Suppressor macrophage (primary cell): Measurements from ENCODE around the gene ALK.

ENCODE experiments used
- DNase-seq, 4 experiments: peaks; one replicate each; pipeline ENCODE4 v3.0.0-alpha.2; 2020 to 2022

The ALK gene

DNA sequence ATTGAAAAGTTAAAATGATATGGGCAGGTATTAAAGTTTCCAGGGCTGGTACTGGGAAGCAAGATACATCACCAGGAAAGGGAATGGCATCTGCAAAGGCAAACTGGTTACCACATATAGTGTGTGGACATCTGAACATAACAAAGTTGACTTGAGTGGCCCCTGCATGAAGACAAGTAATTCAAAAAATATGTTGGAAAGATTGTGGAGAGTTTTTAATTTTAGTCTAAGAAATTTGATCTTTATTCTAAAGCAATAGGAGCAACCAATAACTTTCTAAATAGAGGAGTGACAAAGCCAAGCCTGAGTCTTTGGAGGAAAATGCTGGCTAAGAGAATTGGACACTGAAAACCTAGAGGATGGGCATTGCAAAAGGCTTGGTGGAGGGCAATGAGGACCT, 278.2 kb downstream of the ALK start:
- no peak for DNase-seq

DNA sequence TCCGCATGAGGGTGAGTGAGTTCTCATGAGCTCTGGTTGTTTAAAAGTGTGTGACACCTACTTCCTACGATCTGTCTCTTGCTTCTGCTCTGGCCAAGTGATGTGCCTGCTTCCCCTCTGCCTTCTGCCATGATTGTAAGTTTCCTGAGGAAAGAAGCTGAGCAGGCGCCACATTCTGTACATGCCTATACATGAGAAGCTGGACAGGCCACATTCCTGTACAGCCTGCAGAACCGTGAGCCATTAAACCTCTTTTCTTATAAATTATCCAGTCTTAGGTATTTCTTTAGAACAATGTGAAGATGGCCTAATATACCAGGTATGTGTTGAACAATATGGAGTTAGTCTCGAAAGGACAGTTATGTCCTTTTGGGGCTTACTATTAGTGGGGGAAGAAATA, 281.0 kb downstream of the ALK start:
- no peak for DNase-seq

GRCh38 chr2:29638641-29639040, 282.7 kb downstream of the ALK start:
- no peak for DNase-seq

- no peak for DNase-seq
Measured at GRCh38 chr2:29634916-29635315, 286.5 kb downstream of the ALK start.

- no peak for DNase-seq
Measured at GRCh38 chr2:29632018-29632417, 289.4 kb downstream of the ALK start.

DNA sequence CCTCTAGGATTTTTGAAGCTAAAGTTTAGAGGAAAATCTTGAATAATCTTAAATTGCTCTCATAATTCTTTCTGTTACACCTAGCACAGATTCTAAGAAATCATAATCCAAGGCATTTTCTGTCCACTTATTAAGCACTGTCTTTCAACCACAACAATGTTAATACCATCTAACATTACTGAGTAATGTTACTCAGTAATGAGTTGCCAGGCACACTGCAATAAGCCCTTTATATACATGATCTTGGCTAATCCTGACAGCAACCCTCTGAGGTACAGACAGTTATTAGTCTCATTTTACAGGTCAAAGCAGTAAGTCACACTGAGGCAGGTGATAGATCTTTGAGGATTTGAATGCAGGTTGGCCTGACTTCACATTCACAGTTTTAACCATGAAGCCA, 291.9 kb downstream of the ALK start:
- DNase-seq: no peak

- no peak for DNase-seq
Measured at GRCh38 chr2:29628862-29629261, 292.5 kb downstream of the ALK start.

DNA sequence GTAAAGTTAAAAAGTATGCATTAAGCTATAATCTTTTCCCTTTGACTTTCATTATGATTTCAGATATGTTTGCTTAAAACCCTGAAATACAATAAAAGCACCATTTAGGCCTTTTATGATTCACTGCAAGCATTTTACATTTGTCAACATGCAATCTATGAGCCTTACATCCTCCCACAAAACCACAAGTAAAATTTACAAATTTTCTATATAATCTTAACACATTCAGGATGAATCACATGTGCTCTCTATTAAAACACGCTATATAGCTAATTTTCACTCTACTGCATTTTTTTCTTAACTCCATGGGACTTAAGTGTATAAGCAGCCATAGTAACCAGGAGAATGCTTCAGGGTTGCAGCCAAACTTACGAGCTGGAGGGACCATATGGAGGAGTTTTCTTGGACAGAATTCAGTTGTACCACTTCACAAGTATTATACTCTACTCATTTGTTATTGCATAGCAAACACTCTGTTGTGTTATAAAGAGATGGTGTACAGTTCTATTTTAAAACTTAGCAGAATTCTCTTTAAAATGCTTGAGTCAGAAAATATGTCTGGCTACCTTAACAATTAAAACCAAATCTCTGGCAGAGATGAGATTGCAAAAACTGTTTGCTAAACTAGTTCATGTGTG, 293.2 kb downstream of the ALK start:
- no peak for DNase-seq

- no peak for DNase-seq
Measured at GRCh38 chr2:29627279-29627711, 294.1 kb downstream of the ALK start.

DNA sequence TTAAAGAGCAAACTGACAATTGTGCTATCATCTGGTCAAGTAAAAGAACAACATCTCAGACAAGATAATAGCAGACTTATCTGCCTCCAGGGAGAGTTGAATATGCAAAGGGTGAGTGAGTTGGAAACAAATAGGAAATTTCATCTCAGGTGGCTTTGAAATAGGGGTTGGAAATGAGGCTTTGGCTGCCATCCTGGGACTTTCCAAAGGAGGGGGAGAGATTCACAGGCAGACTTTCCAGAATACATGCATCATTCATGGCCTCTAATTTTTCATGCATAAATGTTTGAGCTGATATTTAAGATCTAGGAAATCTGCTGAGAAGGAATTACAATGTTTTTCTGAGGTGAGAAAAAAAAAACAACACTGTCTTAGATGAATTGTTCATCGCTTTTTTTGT, 300.5 kb downstream of the ALK start:
- DNase-seq: no peak

DNA sequence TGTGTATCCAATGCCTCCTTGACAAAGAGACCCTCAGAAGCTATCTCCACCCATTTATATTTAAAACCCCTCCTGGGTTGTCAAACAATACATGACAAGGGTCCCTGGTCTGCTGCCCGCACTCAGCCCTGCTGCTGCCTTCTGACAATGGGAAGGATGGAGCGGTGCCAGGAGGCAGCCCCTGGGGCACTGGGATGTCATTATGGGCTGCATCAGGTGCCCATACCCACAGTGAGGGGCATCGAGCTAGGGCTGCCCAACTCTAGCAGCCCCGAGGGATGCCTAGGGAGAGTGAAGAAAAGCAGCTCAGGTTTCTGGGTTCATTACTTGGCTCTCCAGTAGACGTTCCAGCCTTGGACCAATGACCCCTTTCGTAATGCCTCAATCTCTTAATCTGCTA, 301.7 kb downstream of the ALK start:
- DNase-seq: no peak

- no peak for DNase-seq
Measured at GRCh38 chr2:29618024-29618423, 303.4 kb downstream of the ALK start.

DNA sequence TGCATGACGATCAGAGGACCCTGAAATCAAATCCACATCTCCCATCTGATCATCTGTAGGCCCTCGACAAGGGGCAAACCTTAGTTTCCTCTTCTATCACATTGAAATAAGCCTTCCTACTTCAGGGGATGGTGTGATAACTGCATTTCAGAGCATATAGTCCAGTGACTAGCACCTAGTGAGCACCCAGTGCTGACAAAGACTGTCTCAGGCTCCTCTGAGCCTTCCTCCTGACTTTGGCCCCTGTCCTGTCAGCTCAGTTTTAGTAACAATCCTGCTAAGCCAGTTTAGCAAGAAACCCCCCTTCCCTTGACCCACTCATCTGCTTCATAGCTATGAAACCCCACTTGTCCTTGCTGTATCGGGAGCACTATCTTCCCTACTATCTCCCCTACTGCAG, 304.0 kb downstream of the ALK start:
- no peak for DNase-seq

DNA sequence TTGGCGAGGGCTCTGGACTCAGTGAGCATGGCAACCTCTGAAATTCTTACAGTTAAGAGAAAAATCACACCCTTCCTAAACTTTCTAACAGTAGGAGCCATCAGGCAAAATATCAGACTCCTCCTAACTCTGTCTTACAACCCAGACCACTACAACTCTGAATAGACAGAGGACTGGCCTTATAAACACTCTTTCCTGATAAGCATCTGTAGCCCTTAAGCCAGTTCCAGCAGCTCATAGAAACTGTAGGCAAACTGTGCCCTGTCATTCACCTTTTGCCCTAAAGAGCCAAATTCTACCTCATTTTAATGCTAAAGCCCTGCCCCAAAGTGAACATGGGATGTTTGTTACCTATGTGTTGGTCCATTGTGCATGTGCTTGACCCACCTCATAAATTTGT, 304.8 kb downstream of the ALK start:
- no peak for DNase-seq

GRCh38 chr2:29615841-29616240, 305.5 kb downstream of the ALK start:
- no peak for DNase-seq

DNA sequence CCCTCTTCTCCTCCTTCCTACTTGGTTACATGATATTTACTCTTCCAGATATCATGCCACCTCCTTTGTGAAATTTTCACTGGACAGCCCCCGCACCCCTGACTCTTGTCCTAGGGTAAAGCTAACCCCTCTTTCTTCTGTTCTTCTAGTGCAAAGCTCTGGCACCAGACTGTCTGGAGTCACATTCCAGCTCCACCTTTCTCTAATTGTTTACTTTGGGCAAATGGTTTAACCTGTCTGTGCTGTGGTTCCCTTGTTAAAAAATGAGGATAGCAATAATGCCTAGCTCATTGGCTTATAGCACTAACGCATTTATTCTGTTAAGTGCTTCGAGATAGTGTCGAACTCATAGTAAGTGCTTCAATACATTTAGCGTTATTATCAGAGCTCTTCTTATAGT, 306.2 kb downstream of the ALK start:
- no peak for DNase-seq

DNA sequence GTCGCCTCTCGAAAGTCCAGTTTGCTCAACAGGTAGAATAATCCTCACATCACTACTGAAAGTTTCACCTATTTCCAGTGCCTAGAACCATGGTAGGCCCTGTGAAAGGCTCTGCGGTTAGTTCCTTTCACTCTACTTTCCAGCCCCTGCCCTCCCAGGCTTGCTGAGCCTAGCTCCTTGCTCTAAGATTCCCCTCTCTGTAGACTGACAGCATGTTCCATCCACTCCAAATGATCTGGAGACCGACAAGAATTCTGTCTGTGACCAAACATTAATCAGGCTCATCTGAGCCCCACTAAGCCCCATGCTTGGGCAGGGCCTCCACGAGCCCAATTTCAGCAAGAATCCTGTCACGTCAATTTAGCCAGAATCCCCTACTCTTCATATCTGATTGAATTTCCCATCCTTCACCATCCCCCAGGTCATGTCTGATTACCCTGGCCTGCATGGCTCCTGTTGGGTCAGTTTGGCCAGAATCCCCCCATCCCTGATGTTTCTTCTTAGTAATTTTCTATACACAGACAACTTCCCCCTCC, 307.0 kb downstream of the ALK start:
- DNase-seq: no peak

DNA sequence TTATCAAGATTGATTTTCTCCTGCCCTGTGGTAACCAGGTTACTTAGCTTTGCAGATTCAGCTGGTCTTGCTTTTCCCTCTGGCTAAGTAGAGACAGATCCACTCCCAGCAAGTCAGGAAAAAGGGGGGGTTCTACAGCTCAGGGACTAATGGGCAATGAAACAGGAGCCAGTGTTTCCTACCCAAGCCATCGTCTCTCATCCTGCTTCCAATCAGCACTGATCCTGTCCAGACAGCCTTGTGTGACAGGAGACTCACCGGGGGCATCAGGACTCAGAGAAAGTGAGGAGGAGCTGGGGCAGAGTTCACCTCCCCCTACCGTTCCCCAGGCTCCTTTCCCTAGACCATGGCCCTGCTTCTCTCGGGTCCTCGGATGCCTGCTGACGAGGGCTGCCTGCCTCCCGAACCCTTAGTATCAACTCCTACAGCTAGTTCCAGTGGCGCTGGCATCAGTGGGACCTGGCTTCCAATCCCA, 307.6 kb downstream of the ALK start:
- no peak for DNase-seq

GRCh38 chr2:29613067-29613466, 308.3 kb downstream of the ALK start:
- DNase-seq: no peak

- no peak for DNase-seq
Measured at GRCh38 chr2:29612568-29612967, 308.8 kb downstream of the ALK start.

DNA sequence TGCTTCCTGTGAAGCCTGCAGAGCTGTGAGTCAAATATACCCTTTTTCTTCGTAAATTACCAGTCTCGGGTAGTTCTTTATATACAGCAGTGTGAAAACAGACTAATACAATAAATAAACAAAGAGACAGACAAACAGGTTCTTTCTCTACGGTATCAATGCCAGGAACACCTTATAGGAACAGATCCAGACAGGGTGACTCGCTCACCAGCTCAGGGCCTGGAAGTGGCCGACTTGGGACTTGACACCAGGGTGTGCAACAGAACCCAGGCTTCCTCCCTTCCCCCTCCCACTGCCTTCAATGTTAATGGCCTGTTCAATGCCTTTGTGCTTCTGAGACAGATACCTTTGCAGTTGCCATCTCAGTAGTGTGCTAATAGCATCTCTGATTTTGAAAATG, 309.5 kb downstream of the ALK start:
- DNase-seq: no peak

GRCh38 chr2:29611261-29611660, 310.1 kb downstream of the ALK start:
- DNase-seq: no peak

GRCh38 chr2:29610569-29610968, 310.8 kb downstream of the ALK start:
- DNase-seq: no peak

DNA sequence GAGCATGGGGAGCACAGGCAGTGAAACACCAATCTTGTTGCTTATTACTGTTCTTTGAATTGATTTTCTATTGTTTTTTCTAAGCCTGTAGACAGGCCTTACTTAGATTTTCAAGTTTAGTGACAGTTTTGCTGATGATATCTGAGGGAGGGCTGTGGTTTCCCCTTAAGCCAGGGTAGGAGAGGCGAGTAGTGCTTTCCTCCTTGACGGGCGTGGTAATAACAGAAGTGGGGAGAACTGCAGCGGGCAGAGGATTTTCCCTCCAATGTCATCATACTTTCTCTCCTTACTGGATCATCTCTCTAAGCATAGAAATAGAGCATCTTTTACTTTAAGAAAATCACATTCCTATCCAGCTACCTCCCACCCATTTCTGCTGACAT, 314.4 kb downstream of the ALK start:
- peak in 3 of 4 experiments; percentile 11 to 44 (median 11) for DNase-seq
